AG09309 (cell line): Measurements from ENCODE around the gene LMO1.

ENCODE experiments used
- DNase-seq: peaks from one replicate; pipeline ENCODE4 v3.0.0-alpha.2; 2010; ENCODE audit warnings: low read depth
- H3K4me3 ChIP-seq: 2 replicates; pipeline ENCODE4 v1.5.1; 2011; ENCODE audit warnings: mild to moderate bottlenecking, low read depth, low read length, moderate library complexity; ENCODE audit not compliant: control insufficient read depth
- CTCF ChIP-seq: IDR thresholded peaks from 2 replicates; pipeline ENCODE4 v1.5.1; 2011; ENCODE audit warnings: mild to moderate bottlenecking, low read depth, low read length, inconsistent platforms; ENCODE audit not compliant: insufficient read depth, control insufficient read depth; ENCODE audit errors: missing control alignments

The LMO1 gene

GRCh38 chr11:8285228-8285627, 21.6 kb upstream of the LMO1 start:
- no peak for DNase-seq
- TF ChIP-seq CTCF = no peak

GRCh38 chr11:8283465-8284230, 20.0 kb upstream of the LMO1 start:
- H3K4me3 ChIP-seq = no peak overlapping the region
- TF ChIP-seq CTCF = no peak
- no peak for DNase-seq

More at GRCh38 chr11:8285228-8285627, 21.6 kb upstream of the LMO1 start:
- H3K4me3 ChIP-seq = no peak overlapping the region

- TF ChIP-seq CTCF = no peak
- no peak for DNase-seq
- H3K4me3 ChIP-seq = no peak overlapping the region
These were observed 19.4 kb upstream of the LMO1 start for GRCh38 chr11:8283100-8283464.

GRCh38 chr11:8282631-8283030, 19.0 kb upstream of the LMO1 start:
- H3K4me3 ChIP-seq = no peak overlapping the region
- TF ChIP-seq CTCF = no peak
- no peak for DNase-seq

- no peak for DNase-seq
These were observed 17.6 kb upstream of the LMO1 start for GRCh38 chr11:8281266-8281665.

GRCh38 chr11:8277691-8278090, 14.0 kb upstream of the LMO1 start:
- TF ChIP-seq CTCF = no peak

More at GRCh38 chr11:8281266-8281665, 17.6 kb upstream of the LMO1 start:
- no peak overlapping the region for H3K4me3 ChIP-seq
- TF ChIP-seq CTCF = no peak

More at GRCh38 chr11:8277691-8278090, 14.0 kb upstream of the LMO1 start:
- no peak for DNase-seq
- no peak overlapping the region for H3K4me3 ChIP-seq
